ENCODE results near the gene HOXA11. TPM values are rescaled to one million over a fixed set of nuclear protein-coding genes. Genes with fewer than 3 reads are reported as not detected.
A peak's percentile ranks its signal among the peaks of the same experiment; 100 is the strongest.

The HOXA11 gene
- total RNA-seq, 1 experiment from 2014 or later: not detected

GRCh38 chr7:27182861-27183681, 2.0 kb downstream of the HOXA11 start:
- DNase-seq (ENCODE audit: low spot score): no peak
- TF ChIP-seq, protein P1, sequence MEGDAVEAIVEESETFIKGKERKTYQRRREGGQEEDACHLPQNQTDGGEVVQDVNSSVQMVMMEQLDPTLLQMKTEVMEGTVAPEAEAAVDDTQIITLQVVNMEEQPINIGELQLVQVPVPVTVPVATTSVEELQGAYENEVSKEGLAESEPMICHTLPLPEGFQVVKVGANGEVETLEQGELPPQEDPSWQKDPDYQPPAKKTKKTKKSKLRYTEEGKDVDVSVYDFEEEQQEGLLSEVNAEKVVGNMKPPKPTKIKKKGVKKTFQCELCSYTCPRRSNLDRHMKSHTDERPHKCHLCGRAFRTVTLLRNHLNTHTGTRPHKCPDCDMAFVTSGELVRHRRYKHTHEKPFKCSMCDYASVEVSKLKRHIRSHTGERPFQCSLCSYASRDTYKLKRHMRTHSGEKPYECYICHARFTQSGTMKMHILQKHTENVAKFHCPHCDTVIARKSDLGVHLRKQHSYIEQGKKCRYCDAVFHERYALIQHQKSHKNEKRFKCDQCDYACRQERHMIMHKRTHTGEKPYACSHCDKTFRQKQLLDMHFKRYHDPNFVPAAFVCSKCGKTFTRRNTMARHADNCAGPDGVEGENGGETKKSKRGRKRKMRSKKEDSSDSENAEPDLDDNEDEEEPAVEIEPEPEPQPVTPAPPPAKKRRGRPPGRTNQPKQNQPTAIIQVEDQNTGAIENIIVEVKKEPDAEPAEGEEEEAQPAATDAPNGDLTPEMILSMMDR (conservative IDR thresholded peaks at IDR 0.05; ENCODE audit: low read depth, low read length): no peak
- peak; percentile 36 for TF ChIP-seq EZH2 (IDR thresholded peaks at IDR 0.05; ENCODE audit: borderline replicate concordance, low read depth, low read length, poor library complexity, severe bottlenecking)
- intact Hi-C loops (cut with micrococcal nuclease; ENCODE audit: unreplicated experiment): no loop called here
- Histone ChIP-seq H3K9me3 (ENCODE audit: low read depth, low read length, poor library complexity, severe bottlenecking) (no peaks in the 10 kb centered on the region), H3K27ac (ENCODE audit: low read depth, low read length, poor library complexity, severe bottlenecking) (no peak overlapping the region), H3K27me3 (replicated peaks; ENCODE audit: insufficient read depth, low read depth, low read length, poor library complexity) (peaks cover 98% of the 10 kb centered on the region), H3K4me1 (ENCODE audit: insufficient read depth, low read length, poor library complexity, severe bottlenecking) (no peaks in the 10 kb centered on the region), H3K36me3 (ENCODE audit: insufficient read depth, low read length, poor library complexity, severe bottlenecking) (no peaks in the 10 kb centered on the region), H3K4me3 (ENCODE audit: low read depth, low read length, poor library complexity, severe bottlenecking) (no peak overlapping the region)
- BruUV-seq (replicated peaks): no TSS peak
- ChIA-PET CTCF (no interaction called here), POLR2A (ENCODE audit: low non-redundant PET) (no interaction called here)

DNA sequence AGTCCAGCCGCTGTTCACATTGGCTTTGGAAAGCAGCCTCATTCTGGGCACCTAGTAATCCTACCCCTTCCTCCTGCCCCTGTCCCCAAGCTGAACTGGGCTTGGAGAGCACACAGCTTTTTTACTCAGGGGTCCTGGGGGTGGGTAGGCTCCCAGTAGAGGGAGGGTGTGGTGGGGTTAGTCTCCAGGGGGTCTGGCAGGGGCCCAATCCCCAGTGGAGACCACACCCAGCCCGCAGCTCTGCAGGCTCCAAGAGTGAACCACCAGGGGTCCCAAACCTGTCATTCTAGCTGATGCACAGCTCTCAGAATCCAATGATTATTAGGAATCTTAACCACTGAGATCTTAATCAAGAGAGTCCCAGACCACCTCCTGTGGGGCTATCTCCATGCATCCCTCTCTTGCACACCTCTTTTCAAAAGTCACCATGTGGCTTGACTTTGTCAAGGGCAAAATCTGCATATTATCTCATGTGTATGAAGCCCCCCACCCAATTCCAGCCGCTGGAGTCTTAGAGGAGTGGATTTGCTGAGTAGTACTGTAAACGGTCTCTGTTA, 2.7 kb downstream of the HOXA11 start:
- no peaks in the 10 kb centered on the region for H3K36me3 ChIP-seq (ENCODE audit: insufficient read depth, low read length, poor library complexity, severe bottlenecking)
- no peak for DNase-seq (ENCODE audit: low spot score)
- H3K27ac ChIP-seq (ENCODE audit: low read depth, low read length, poor library complexity, severe bottlenecking): no peak overlapping the region
- TF ChIP-seq EZH2 (IDR thresholded peaks at IDR 0.05; ENCODE audit: borderline replicate concordance, low read depth, low read length, poor library complexity, severe bottlenecking): no peak
- TF ChIP-seq, protein P1 (conservative IDR thresholded peaks at IDR 0.05; ENCODE audit: low read depth, low read length): no peak
- no peaks in the 10 kb centered on the region for H3K9me3 ChIP-seq (ENCODE audit: low read depth, low read length, poor library complexity, severe bottlenecking)
- intact Hi-C loops (cut with micrococcal nuclease; ENCODE audit: unreplicated experiment): no loop called here
- no TSS peak for BruUV-seq (replicated peaks)
- ChIA-PET CTCF (no interaction called here), POLR2A (ENCODE audit: low non-redundant PET) (no interaction called here)
- H3K4me3 ChIP-seq (ENCODE audit: low read depth, low read length, poor library complexity, severe bottlenecking): no peak overlapping the region
- no peaks in the 10 kb centered on the region for H3K4me1 ChIP-seq (ENCODE audit: insufficient read depth, low read length, poor library complexity, severe bottlenecking)
- peaks cover 98% of the 10 kb centered on the region for H3K27me3 ChIP-seq (replicated peaks; ENCODE audit: insufficient read depth, low read depth, low read length, poor library complexity)

- BruUV-seq (replicated peaks): no TSS peak
- intact Hi-C loops (cut with micrococcal nuclease; ENCODE audit: unreplicated experiment): no loop called here
- H3K9me3 ChIP-seq (ENCODE audit: low read depth, low read length, poor library complexity, severe bottlenecking): no peaks in the 10 kb centered on the region
- TF ChIP-seq, protein P1 (conservative IDR thresholded peaks at IDR 0.05; ENCODE audit: low read depth, low read length): no peak
- no peak for TF ChIP-seq EZH2 (IDR thresholded peaks at IDR 0.05; ENCODE audit: borderline replicate concordance, low read depth, low read length, poor library complexity, severe bottlenecking)
- no peaks in the 10 kb centered on the region for H3K4me1 ChIP-seq (ENCODE audit: insufficient read depth, low read length, poor library complexity, severe bottlenecking)
- no peak overlapping the region for H3K27ac ChIP-seq (ENCODE audit: low read depth, low read length, poor library complexity, severe bottlenecking)
- H3K4me3 ChIP-seq (ENCODE audit: low read depth, low read length, poor library complexity, severe bottlenecking): no peak overlapping the region
- POLR2A ChIA-PET (ENCODE audit: low non-redundant PET): no interaction called here
- DNase-seq (ENCODE audit: low spot score): no peak
- H3K27me3 ChIP-seq (replicated peaks; ENCODE audit: insufficient read depth, low read depth, low read length, poor library complexity): peaks cover 98% of the 10 kb centered on the region
- CTCF ChIA-PET: no interaction called here
- H3K36me3 ChIP-seq (ENCODE audit: insufficient read depth, low read length, poor library complexity, severe bottlenecking): no peaks in the 10 kb centered on the region
Observed at GRCh38 chr7:27181795-27182275, 3.2 kb downstream of the HOXA11 start.

All from A673 (cell line).